ENCODE data around the gene MCUB. TPM values are rescaled to one million over a fixed set of nuclear protein-coding genes. Genes with fewer than 3 reads are reported as not detected.
A peak's percentile ranks its signal among the peaks of the same experiment; 100 is the strongest.

The MCUB gene
- total and polyA plus RNA-seq, 2 of the 13 experiments (the other 11 are each of a cell fraction or from before 2014, with no cell fraction given), result 0.95 to 2.2 TPM

DNA sequence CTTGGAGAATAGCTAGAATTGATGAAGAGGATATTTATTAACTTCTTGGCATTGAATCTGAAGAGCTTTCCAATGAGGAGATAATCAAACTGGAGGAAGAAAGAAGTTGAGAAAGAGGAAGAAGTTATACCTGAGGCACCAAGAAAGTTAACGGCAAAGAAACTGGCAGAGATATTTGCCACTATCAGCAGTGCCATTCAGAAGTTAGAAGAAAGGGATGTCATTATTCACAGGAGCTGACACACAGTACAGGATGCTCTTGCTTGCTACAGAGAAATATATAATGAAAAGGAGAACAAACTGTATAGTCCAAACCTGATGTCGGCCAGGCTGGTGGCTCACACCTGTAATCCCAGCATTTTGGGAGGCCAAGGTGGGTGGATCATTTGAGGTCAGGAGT is 64.5 kb downstream of the MCUB start:
- CTCF ChIA-PET (ENCODE audit: low intra/inter-chr PET ratio, low total read pairs), result no interaction called here

DNA sequence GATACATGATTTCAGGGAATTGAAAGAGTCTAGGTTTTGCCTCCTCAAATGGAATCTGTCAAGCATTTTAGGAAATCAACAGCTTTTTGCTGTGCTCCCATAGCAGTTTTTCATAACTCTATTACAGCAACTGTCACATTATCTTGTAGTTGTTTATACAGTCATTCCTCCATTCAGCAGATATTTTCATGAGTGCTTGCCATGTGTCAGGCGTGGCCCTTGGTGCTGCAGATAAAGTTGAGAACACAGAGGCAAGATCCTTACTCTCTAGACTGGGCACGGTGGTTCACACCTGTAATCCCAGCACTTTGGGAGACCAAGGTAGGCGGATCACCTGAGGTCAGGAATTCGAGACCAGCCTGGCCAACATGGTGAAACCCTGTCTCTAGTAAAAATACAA is 67.3 kb downstream of the MCUB start:
- in situ Hi-C loops (cut with HindIII; ENCODE audit: extremely low pct_ligation_motif_present, low pct_unique_long_range_greater_than_20kb), result no loop called here
- H3K36me3 ChIP-seq (replicated peaks in 1 of 2; ENCODE audit: control insufficient read depth in 1 of 2, insufficient read depth in 2 of 2, low read length in 2 of 2), result no peaks in the 10 kb centered on the region
- intact Hi-C loops (cut with micrococcal nuclease; ENCODE audit: unreplicated experiment), result no loop called here

More for the DNA sequence above, 64.5 kb downstream of the MCUB start:
- no peak for DNase-seq (ENCODE audit: low spot score)
- intact Hi-C loops (cut with micrococcal nuclease; ENCODE audit: unreplicated experiment) (no loop called here), in situ Hi-C loops (cut with HindIII; ENCODE audit: extremely low pct_ligation_motif_present, low pct_unique_long_range_greater_than_20kb) (no loop called here)
- ATAC-seq, result no peak
- no peaks in the 10 kb centered on the region for H3K27me3 ChIP-seq (ENCODE audit: control insufficient read depth in 1 of 2, insufficient read depth in 2 of 2, low read length in 2 of 2)
- H3K27ac ChIP-seq (ENCODE audit: extremely low read length, insufficient read depth, low read length), result no peak overlapping the region
- no peaks in the 10 kb centered on the region for H4K20me1 ChIP-seq (ENCODE audit: insufficient read depth, low read length)
- BruUV-seq (replicated peaks), result no TSS peak
- peak; percentile 81 for FAIRE-seq
- no peaks in the 10 kb centered on the region for H3K36me3 ChIP-seq (replicated peaks in 1 of 2; ENCODE audit: control insufficient read depth in 1 of 2, insufficient read depth in 2 of 2, low read length in 2 of 2)
- no peak overlapping the region for H3K4me2 ChIP-seq (ENCODE audit: low read depth, low read length)
- POLR2A ChIA-PET, result no interaction called here
- TF ChIP-seq ZNF235 (CRISPR knock-in tag; IDR thresholded peaks at IDR 0.05; ENCODE audit: borderline replicate concordance), result no peak
- TF ChIP-seq ZNF274 (CRISPR knock-in tag; IDR thresholded peaks at IDR 0.05), result no peak
- no peak for TF ChIP-seq ZNF878 (CRISPR knock-in tag; IDR thresholded peaks at IDR 0.05)
- TF ChIP-seq ARNT (IDR thresholded peaks at IDR 0.05), result no peak
- no peak for TF ChIP-seq NFATC3 (CRISPR knock-in tag; IDR thresholded peaks at IDR 0.05)
- TF ChIP-seq CENPX (CRISPR knock-in tag; IDR thresholded peaks at IDR 0.05), result no peak
- no peak for TF ChIP-seq RARA (CRISPR knock-in tag; IDR thresholded peaks at IDR 0.05)
- WGBS (ENCODE audit: low lambda C conversion rate), result 68% methylated on average over 2 of the region's 2 CpGs
- H3K4me1 ChIP-seq (ENCODE audit: insufficient read depth, low read length), result no peaks in the 10 kb centered on the region
- H3K4me3 ChIP-seq (replicated peaks in 1 of 3; ENCODE audit: insufficient read depth in 1 of 3, low read depth in 2 of 3, low read length in 3 of 3), result no peak overlapping the region
- H3K79me2 ChIP-seq (ENCODE audit: insufficient read depth, low read length), result no peaks in the 10 kb centered on the region
- H2AFZ ChIP-seq (ENCODE audit: low read length), result no peak overlapping the region
- no peaks in the 10 kb centered on the region for H3K9me3 ChIP-seq (ENCODE audit: low read length)
- H3K9ac ChIP-seq (ENCODE audit: insufficient read depth, low read depth, low read length), result no peak overlapping the region

More for the DNA sequence above, 67.3 kb downstream of the MCUB start:
- no peaks in the 10 kb centered on the region; the same call in 1 of the 2 replicates for H3K4me1 ChIP-seq (ENCODE audit: insufficient read depth, low read length)
- H3K9me3 ChIP-seq (ENCODE audit: low read length), result no peaks in the 10 kb centered on the region
- no TSS peak for BruUV-seq (replicated peaks)
- H3K27me3 ChIP-seq (ENCODE audit: control insufficient read depth in 1 of 2, insufficient read depth in 2 of 2, low read length in 2 of 2), result no peaks in the 10 kb centered on the region
- H3K4me2 ChIP-seq (ENCODE audit: low read depth, low read length), result no peak overlapping the region
- no peaks in the 10 kb centered on the region for H4K20me1 ChIP-seq (ENCODE audit: insufficient read depth, low read length)
- H3K79me2 ChIP-seq (ENCODE audit: insufficient read depth, low read length), result no peaks in the 10 kb centered on the region
- no peak for FAIRE-seq
- no peak for ATAC-seq
- CTCF ChIA-PET (ENCODE audit: low intra/inter-chr PET ratio, low total read pairs), result no interaction called here
- DNase-seq (ENCODE audit: low spot score), result no peak
- H2AFZ ChIP-seq (ENCODE audit: low read length), result no peak overlapping the region
- POLR2A ChIA-PET, result no interaction called here
- no peak overlapping the region for H3K9ac ChIP-seq (ENCODE audit: insufficient read depth, low read depth, low read length)
- H3K4me3 ChIP-seq (replicated peaks in 1 of 3; ENCODE audit: insufficient read depth in 1 of 3, low read depth in 2 of 3, low read length in 3 of 3), result no peak overlapping the region
- no peak overlapping the region for H3K27ac ChIP-seq (ENCODE audit: extremely low read length, insufficient read depth, low read length)
- WGBS (ENCODE audit: low lambda C conversion rate), result 51% methylated on average over 4 of the region's 4 CpGs
- TF ChIP-seq HOXA3 (CRISPR knock-in tag; IDR thresholded peaks at IDR 0.05) (no peak), ZKSCAN1 (IDR thresholded peaks at IDR 0.05; ENCODE audit: low read length) (no peak), EEA1 (CRISPR knock-in tag; IDR thresholded peaks at IDR 0.05; ENCODE audit: borderline replicate concordance) (no peak), ZMYM2 (CRISPR knock-in tag; IDR thresholded peaks at IDR 0.05) (no peak), KDM3A (CRISPR knock-in tag; IDR thresholded peaks at IDR 0.05; ENCODE audit: low read depth) (no peak), HNRNPLL (IDR thresholded peaks at IDR 0.05; ENCODE audit: low read depth, low read length, poor library complexity, severe bottlenecking) (no peak), EHMT2 (IDR thresholded peaks at IDR 0.05; ENCODE audit: borderline replicate concordance, low read depth, low read length) (no peak), NR2F1 (CRISPR knock-in tag; IDR thresholded peaks at IDR 0.05) (no peak), ZNF10 (CRISPR knock-in tag; IDR thresholded peaks at IDR 0.05; ENCODE audit: borderline replicate concordance, low read depth) (no peak), REPIN1 (CRISPR knock-in tag; IDR thresholded peaks at IDR 0.05; ENCODE audit: borderline replicate concordance, low read depth) (no peak)
- TF ChIP-seq, protein P1, sequence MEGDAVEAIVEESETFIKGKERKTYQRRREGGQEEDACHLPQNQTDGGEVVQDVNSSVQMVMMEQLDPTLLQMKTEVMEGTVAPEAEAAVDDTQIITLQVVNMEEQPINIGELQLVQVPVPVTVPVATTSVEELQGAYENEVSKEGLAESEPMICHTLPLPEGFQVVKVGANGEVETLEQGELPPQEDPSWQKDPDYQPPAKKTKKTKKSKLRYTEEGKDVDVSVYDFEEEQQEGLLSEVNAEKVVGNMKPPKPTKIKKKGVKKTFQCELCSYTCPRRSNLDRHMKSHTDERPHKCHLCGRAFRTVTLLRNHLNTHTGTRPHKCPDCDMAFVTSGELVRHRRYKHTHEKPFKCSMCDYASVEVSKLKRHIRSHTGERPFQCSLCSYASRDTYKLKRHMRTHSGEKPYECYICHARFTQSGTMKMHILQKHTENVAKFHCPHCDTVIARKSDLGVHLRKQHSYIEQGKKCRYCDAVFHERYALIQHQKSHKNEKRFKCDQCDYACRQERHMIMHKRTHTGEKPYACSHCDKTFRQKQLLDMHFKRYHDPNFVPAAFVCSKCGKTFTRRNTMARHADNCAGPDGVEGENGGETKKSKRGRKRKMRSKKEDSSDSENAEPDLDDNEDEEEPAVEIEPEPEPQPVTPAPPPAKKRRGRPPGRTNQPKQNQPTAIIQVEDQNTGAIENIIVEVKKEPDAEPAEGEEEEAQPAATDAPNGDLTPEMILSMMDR (CRISPR knock-in tag; IDR thresholded peaks at IDR 0.05), result no peak
